Measurements from ENCODE around the gene PRR15.

The PRR15 gene

GRCh38 chr7:29569648-29570047, 6.0 kb downstream of the PRR15 start:
- no peak for DNase-seq (ENCODE audit: low read depth)
- no peak for TF ChIP-seq CTCF (conservative IDR thresholded peaks at IDR 0.05; ENCODE audit: low read length)
- H3K4me3 ChIP-seq (ENCODE audit: low read length): no peak overlapping the region

- no peak overlapping the region for H3K4me3 ChIP-seq (ENCODE audit: low read length)
- no peak for TF ChIP-seq CTCF (conservative IDR thresholded peaks at IDR 0.05; ENCODE audit: low read length)
- DNase-seq (ENCODE audit: low read depth): no peak
These were observed 8.9 kb downstream of the PRR15 start for GRCh38 chr7:29572558-29572957.

- no peak overlapping the region for H3K4me3 ChIP-seq (ENCODE audit: low read length)
- DNase-seq (ENCODE audit: low read depth): no peak
- TF ChIP-seq CTCF (conservative IDR thresholded peaks at IDR 0.05; ENCODE audit: low read length): no peak
These were observed 9.9 kb downstream of the PRR15 start for GRCh38 chr7:29573567-29573966.

GRCh38 chr7:29574659-29575058, 11.0 kb downstream of the PRR15 start:
- no peak for TF ChIP-seq CTCF (conservative IDR thresholded peaks at IDR 0.05; ENCODE audit: low read length)
- H3K4me3 ChIP-seq (ENCODE audit: low read length): no peak overlapping the region
- DNase-seq (ENCODE audit: low read depth): no peak

- DNase-seq (ENCODE audit: low read depth): no peak
- TF ChIP-seq CTCF (conservative IDR thresholded peaks at IDR 0.05; ENCODE audit: low read length): no peak
- H3K4me3 ChIP-seq (ENCODE audit: low read length): no peak overlapping the region
These were observed 23.7 kb downstream of the PRR15 start for GRCh38 chr7:29587195-29587808.

GRCh38 chr7:29588212-29588611, 24.6 kb downstream of the PRR15 start:
- DNase-seq (ENCODE audit: low read depth): no peak
- TF ChIP-seq CTCF (conservative IDR thresholded peaks at IDR 0.05; ENCODE audit: low read length): no peak
- H3K4me3 ChIP-seq (ENCODE audit: low read length): no peak overlapping the region

- TF ChIP-seq CTCF (conservative IDR thresholded peaks at IDR 0.05; ENCODE audit: low read length): peak; percentile 90
- DNase-seq (ENCODE audit: low read depth): peak; percentile 33
- no peak overlapping the region for H3K4me3 ChIP-seq (ENCODE audit: low read length)
These were observed 25.5 kb downstream of the PRR15 start for GRCh38 chr7:29588900-29589696.
